ENCODE results near the gene NCF2.

The NCF2 gene

DNA sequence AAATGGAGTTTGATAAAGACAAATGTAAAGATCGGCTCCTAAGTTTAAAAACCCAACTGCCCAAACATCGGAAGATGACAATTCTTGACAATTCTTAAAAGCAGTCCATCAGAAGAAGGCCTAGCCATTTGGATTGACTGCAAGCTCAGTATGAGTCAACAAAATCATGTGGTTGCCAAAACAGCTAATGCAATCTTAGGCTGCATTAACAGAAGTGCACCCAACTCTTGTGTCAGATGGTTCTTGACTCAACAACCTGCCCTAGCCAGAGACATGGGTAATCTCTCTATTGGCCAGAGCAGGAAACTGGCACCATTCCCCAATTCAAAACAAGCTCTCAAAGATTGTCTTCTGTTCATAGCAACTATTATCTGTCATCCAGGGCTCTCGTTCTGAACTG lies 9.9 kb upstream of the NCF2 start:
- Histone ChIP-seq H2AFZ (ENCODE audit: low read depth, low read length, severe bottlenecking) (no peak overlapping the region), H3K9me3 (ENCODE audit: insufficient read depth, low read length) (no peaks in the 10 kb centered on the region), H3K36me3 (ENCODE audit: low read length) (no peaks in the 10 kb centered on the region), H4K20me1 (ENCODE audit: low read depth, low read length) (no peaks in the 10 kb centered on the region), H3K4me2 (ENCODE audit: low read depth, low read length, poor library complexity, severe bottlenecking) (no peak overlapping the region), H3K9ac (ENCODE audit: low read length) (no peak overlapping the region), H3K79me2 (ENCODE audit: insufficient read depth, low read length) (no peaks in the 10 kb centered on the region), H3K27ac (ENCODE audit: low read depth, low read length) (no peak overlapping the region), H3K9me2 (replicated peaks; ENCODE audit: insufficient read depth, low read length) (no peaks in the 10 kb centered on the region), H3F3A (ENCODE audit: insufficient read depth) (no peaks in the 10 kb centered on the region), H3K27me3 (ENCODE audit: low read length) (no peaks in the 10 kb centered on the region), H3K4me3 (ENCODE audit: insufficient read depth, low read length, poor library complexity, severe bottlenecking) (no peak overlapping the region)
- TF ChIP-seq EZH2phosphoT487 (conservative IDR thresholded peaks at IDR 0.05; ENCODE audit: low read length), result no peak
- TF ChIP-seq, protein P1, sequence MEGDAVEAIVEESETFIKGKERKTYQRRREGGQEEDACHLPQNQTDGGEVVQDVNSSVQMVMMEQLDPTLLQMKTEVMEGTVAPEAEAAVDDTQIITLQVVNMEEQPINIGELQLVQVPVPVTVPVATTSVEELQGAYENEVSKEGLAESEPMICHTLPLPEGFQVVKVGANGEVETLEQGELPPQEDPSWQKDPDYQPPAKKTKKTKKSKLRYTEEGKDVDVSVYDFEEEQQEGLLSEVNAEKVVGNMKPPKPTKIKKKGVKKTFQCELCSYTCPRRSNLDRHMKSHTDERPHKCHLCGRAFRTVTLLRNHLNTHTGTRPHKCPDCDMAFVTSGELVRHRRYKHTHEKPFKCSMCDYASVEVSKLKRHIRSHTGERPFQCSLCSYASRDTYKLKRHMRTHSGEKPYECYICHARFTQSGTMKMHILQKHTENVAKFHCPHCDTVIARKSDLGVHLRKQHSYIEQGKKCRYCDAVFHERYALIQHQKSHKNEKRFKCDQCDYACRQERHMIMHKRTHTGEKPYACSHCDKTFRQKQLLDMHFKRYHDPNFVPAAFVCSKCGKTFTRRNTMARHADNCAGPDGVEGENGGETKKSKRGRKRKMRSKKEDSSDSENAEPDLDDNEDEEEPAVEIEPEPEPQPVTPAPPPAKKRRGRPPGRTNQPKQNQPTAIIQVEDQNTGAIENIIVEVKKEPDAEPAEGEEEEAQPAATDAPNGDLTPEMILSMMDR (IDR thresholded peaks at IDR 0.05; ENCODE audit: insufficient read depth, low read length, poor library complexity, severe bottlenecking), result no peak

DNA sequence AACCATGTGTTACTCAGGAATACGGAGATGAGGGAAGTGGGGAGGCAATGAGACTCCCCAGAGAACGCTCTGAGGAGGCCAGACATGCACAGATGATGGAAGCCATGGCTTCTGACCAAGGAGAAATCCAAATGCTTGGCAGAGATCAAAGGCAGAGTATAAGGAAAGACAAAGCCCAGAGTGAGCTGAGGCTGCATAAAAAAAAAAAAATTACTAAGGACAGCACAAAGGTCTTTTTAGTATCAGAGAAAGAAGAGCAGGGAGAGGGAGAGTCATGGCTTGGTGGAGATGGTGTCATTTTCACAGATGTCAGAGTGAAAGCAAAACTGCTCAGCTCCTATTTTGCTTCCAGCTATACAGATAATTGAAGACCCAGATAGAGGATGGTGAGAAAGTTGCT lies 8.1 kb upstream of the NCF2 start:
- H3K9me2 ChIP-seq (replicated peaks; ENCODE audit: insufficient read depth, low read length), result no peaks in the 10 kb centered on the region
- H3K27ac ChIP-seq (ENCODE audit: low read depth, low read length), result no peak overlapping the region
- no peaks in the 10 kb centered on the region for H3F3A ChIP-seq (ENCODE audit: insufficient read depth)
- no peaks in the 10 kb centered on the region for H3K79me2 ChIP-seq (ENCODE audit: insufficient read depth, low read length)
- TF ChIP-seq, protein P1 (IDR thresholded peaks at IDR 0.05; ENCODE audit: insufficient read depth, low read length, poor library complexity, severe bottlenecking), result no peak
- no peak for TF ChIP-seq EZH2phosphoT487 (conservative IDR thresholded peaks at IDR 0.05; ENCODE audit: low read length)
- no peak overlapping the region for H3K9ac ChIP-seq (ENCODE audit: low read length)
- no peak overlapping the region for H3K4me3 ChIP-seq (ENCODE audit: insufficient read depth, low read length, poor library complexity, severe bottlenecking)
- no peaks in the 10 kb centered on the region for H3K9me3 ChIP-seq (ENCODE audit: insufficient read depth, low read length)
- H2AFZ ChIP-seq (ENCODE audit: low read depth, low read length, severe bottlenecking), result no peak overlapping the region
- no peak overlapping the region for H3K4me2 ChIP-seq (ENCODE audit: low read depth, low read length, poor library complexity, severe bottlenecking)
- H3K36me3 ChIP-seq (ENCODE audit: low read length), result no peaks in the 10 kb centered on the region
- H3K27me3 ChIP-seq (ENCODE audit: low read length), result no peaks in the 10 kb centered on the region
- H4K20me1 ChIP-seq (ENCODE audit: low read depth, low read length), result no peaks in the 10 kb centered on the region

DNA sequence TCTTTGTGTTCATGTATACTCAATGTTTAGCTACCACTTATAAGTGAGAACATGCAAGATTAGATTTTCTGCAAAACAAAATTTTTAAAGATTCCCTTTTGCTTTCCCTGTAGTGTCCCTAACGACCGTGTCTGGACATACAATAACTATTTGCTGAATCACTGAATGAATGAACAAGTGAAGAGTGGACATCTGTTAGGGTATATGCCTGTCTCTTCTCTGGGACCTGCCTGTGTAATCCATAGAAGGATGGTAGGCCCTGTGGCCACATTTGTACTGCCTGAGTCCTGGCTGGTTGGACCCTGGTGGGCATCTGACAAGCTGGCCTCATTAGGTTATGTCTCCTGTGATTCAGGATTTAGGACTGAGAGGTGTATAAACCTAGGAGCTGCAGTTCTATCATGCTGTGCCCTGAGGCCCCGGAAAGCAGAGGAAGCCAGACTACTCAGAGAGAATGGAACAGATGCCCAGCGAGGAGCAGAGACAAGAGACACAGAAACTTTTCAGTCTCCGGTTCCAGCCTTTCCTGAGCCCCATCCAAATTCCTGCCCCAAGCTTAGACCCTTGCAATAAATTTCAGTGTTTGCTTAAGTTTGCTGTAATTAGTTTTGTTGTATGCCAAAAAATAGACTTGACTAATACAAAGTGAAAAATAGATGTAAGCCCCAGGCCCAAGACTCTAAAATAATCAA lies 7.5 kb upstream of the NCF2 start:
- Histone ChIP-seq H3K79me2 (ENCODE audit: insufficient read depth, low read length) (no peaks in the 10 kb centered on the region), H3K27me3 (ENCODE audit: low read length) (no peaks in the 10 kb centered on the region), H3K9ac (ENCODE audit: low read length) (no peak overlapping the region), H3K27ac (ENCODE audit: low read depth, low read length) (no peak overlapping the region), H3F3A (ENCODE audit: insufficient read depth) (no peaks in the 10 kb centered on the region), H3K9me2 (replicated peaks; ENCODE audit: insufficient read depth, low read length) (no peaks in the 10 kb centered on the region), H3K9me3 (ENCODE audit: insufficient read depth, low read length) (no peaks in the 10 kb centered on the region), H3K4me3 (ENCODE audit: insufficient read depth, low read length, poor library complexity, severe bottlenecking) (no peak overlapping the region), H3K36me3 (ENCODE audit: low read length) (no peaks in the 10 kb centered on the region), H4K20me1 (ENCODE audit: low read depth, low read length) (no peaks in the 10 kb centered on the region), H2AFZ (ENCODE audit: low read depth, low read length, severe bottlenecking) (no peak overlapping the region), H3K4me2 (ENCODE audit: low read depth, low read length, poor library complexity, severe bottlenecking) (no peak overlapping the region)
- TF ChIP-seq, protein P1 (IDR thresholded peaks at IDR 0.05; ENCODE audit: insufficient read depth, low read length, poor library complexity, severe bottlenecking), result no peak
- TF ChIP-seq EZH2phosphoT487 (conservative IDR thresholded peaks at IDR 0.05; ENCODE audit: low read length), result no peak

Measured in SU-DHL-6 (cell line).